ENCODE results near the gene STMP1. TPM values are rescaled to one million over a fixed set of nuclear protein-coding genes. Genes with fewer than 3 reads are reported as not detected.

STMP1 gene
- total RNA-seq, 1 donor from 2014 or later, result 26.2 TPM

- no peaks in the 10 kb centered on the region for H3K36me3 Mint-ChIP-seq (ENCODE audit: low read depth)
- H3K27me3 Mint-ChIP-seq, result peaks cover 9% of the 10 kb centered on the region
- ChIA-PET CTCF (no interaction called here), POLR2A (no interaction called here)
- ATAC-seq (ENCODE audit: low read depth), result no peak
- intact Hi-C loops (cut with micrococcal nuclease), result no loop called here
- H3K9me3 Mint-ChIP-seq, result no peaks in the 10 kb centered on the region
- H3K4me1 Mint-ChIP-seq, result no peaks in the 10 kb centered on the region
- no peak for DNase-seq
- H3K27ac Mint-ChIP-seq, result no peak overlapping the region
- no peak for TF ChIP-seq CTCF (IDR thresholded peaks at IDR 0.05)
- no peak overlapping the region for H3K4me3 Mint-ChIP-seq
Measured at GRCh38 chr7:135714534-135715009, 52.3 kb downstream of the STMP1 start.

- Mint-ChIP-seq H3K27ac (no peak overlapping the region), H3K27me3 (peaks cover 9% of the 10 kb centered on the region), H3K36me3 (ENCODE audit: low read depth) (no peaks in the 10 kb centered on the region), H3K4me3 (no peak overlapping the region), H3K4me1 (no peaks in the 10 kb centered on the region), H3K9me3 (no peaks in the 10 kb centered on the region)
- ChIA-PET POLR2A (no interaction called here), CTCF (no interaction called here)
- no peak for DNase-seq
- ATAC-seq (ENCODE audit: low read depth), result no peak
- no peak for TF ChIP-seq CTCF (IDR thresholded peaks at IDR 0.05)
- intact Hi-C loops (cut with micrococcal nuclease), result no loop called here
Measured at GRCh38 chr7:135715055-135715522, 52.8 kb downstream of the STMP1 start.

GRCh38 chr7:135715673-135716072 lies 53.4 kb downstream of the STMP1 start:
- ChIA-PET POLR2A (no interaction called here), CTCF (no interaction called here)
- Mint-ChIP-seq H3K36me3 (ENCODE audit: low read depth) (no peaks in the 10 kb centered on the region), H3K27ac (no peak overlapping the region), H3K4me3 (no peak overlapping the region), H3K4me1 (no peaks in the 10 kb centered on the region), H3K9me3 (no peaks in the 10 kb centered on the region), H3K27me3 (peaks cover 10% of the 10 kb centered on the region)
- ATAC-seq (ENCODE audit: low read depth) (no peak), DNase-seq (no peak)
- no peak for TF ChIP-seq CTCF (IDR thresholded peaks at IDR 0.05)
- intact Hi-C loops (cut with micrococcal nuclease), result no loop called here

- POLR2A ChIA-PET, result no interaction called here
- no peak for TF ChIP-seq CTCF (IDR thresholded peaks at IDR 0.05)
Measured at GRCh38 chr7:135716677-135717238, 54.4 kb downstream of the STMP1 start.

GRCh38 chr7:135717693-135718092 lies 55.4 kb downstream of the STMP1 start:
- no peaks in the 10 kb centered on the region for H3K9me3 Mint-ChIP-seq
- H3K4me1 Mint-ChIP-seq, result no peaks in the 10 kb centered on the region
- TF ChIP-seq CTCF (IDR thresholded peaks at IDR 0.05), result no peak
- CTCF ChIA-PET, result no interaction called here
- DNase-seq (no peak), ATAC-seq (ENCODE audit: low read depth) (no peak)
- POLR2A ChIA-PET, result no interaction called here
- no peak overlapping the region for H3K27ac Mint-ChIP-seq
- no peaks in the 10 kb centered on the region for H3K36me3 Mint-ChIP-seq (ENCODE audit: low read depth)
- H3K27me3 Mint-ChIP-seq, result peaks cover 14% of the 10 kb centered on the region
- H3K4me3 Mint-ChIP-seq, result no peak overlapping the region
- intact Hi-C loops (cut with micrococcal nuclease), result no loop called here

More at GRCh38 chr7:135716677-135717238, 54.4 kb downstream of the STMP1 start:
- H3K36me3 Mint-ChIP-seq (ENCODE audit: low read depth), result no peaks in the 10 kb centered on the region
- ATAC-seq (ENCODE audit: low read depth) (no peak), DNase-seq (no peak)
- no peaks in the 10 kb centered on the region for H3K4me1 Mint-ChIP-seq
- H3K4me3 Mint-ChIP-seq, result no peak overlapping the region
- intact Hi-C loops (cut with micrococcal nuclease), result no loop called here
- H3K27me3 Mint-ChIP-seq, result peaks cover 14% of the 10 kb centered on the region
- H3K27ac Mint-ChIP-seq, result no peak overlapping the region
- H3K9me3 Mint-ChIP-seq, result no peaks in the 10 kb centered on the region
- CTCF ChIA-PET, result no interaction called here

All from activated B cell treated with CpG ODN at 0.5 μM for 24 hours (primary cell).